HG03095 (cell line): ENCODE data around the gene WDR48.

Experiments used
- ATAC-seq: cut with Tn5 transposase; IDR thresholded peaks from one replicate; pipeline ENCODE4 v1.9.1; 2021; ENCODE audit warnings: moderate library complexity; ENCODE audit not compliant: unreplicated experiment

Gene WDR48

GRCh38 chr3:39063143-39063542, 11.3 kb downstream of the WDR48 start:
- no peak for ATAC-seq

GRCh38 chr3:39064646-39065045, 12.8 kb downstream of the WDR48 start:
- no peak for ATAC-seq

- peak; percentile 97 for ATAC-seq
Observed at GRCh38 chr3:39065197-39065596, 13.4 kb downstream of the WDR48 start.

GRCh38 chr3:39067286-39067685, 15.5 kb downstream of the WDR48 start:
- ATAC-seq: no peak

- ATAC-seq: no peak
Observed at GRCh38 chr3:39068556-39068955, 16.7 kb downstream of the WDR48 start.

- ATAC-seq: peak; percentile 55
Observed at GRCh38 chr3:39075910-39076309, 24.1 kb downstream of the WDR48 start.

- no peak for ATAC-seq
Observed at GRCh38 chr3:39079530-39079929, 27.7 kb downstream of the WDR48 start.

- ATAC-seq: no peak
Observed at GRCh38 chr3:39080026-39080425, 28.2 kb downstream of the WDR48 start.

- no peak for ATAC-seq
Observed at GRCh38 chr3:39082666-39083313, 31.0 kb downstream of the WDR48 start.

GRCh38 chr3:39086144-39086543, 34.3 kb downstream of the WDR48 start:
- peak; percentile 72 for ATAC-seq

- no peak for ATAC-seq
Observed at GRCh38 chr3:39088456-39088855, 36.6 kb downstream of the WDR48 start.

GRCh38 chr3:39088889-39089288, 37.1 kb downstream of the WDR48 start:
- ATAC-seq: no peak

GRCh38 chr3:39090922-39091321, 39.1 kb downstream of the WDR48 start:
- no peak for ATAC-seq

- ATAC-seq: no peak
Observed at GRCh38 chr3:39094851-39095677, 43.2 kb downstream of the WDR48 start.

- no peak for ATAC-seq
Observed at GRCh38 chr3:39095778-39096177, 44.0 kb downstream of the WDR48 start.

GRCh38 chr3:39096775-39097174, 45.0 kb downstream of the WDR48 start:
- ATAC-seq: no peak

GRCh38 chr3:39097716-39098472, 46.1 kb downstream of the WDR48 start:
- no peak for ATAC-seq

GRCh38 chr3:39098473-39099000, 46.7 kb downstream of the WDR48 start:
- no peak for ATAC-seq

- ATAC-seq: no peak
Observed at GRCh38 chr3:39099242-39099641, 47.4 kb downstream of the WDR48 start.

GRCh38 chr3:39099738-39100499, 48.1 kb downstream of the WDR48 start:
- ATAC-seq: no peak

- no peak for ATAC-seq
Observed at GRCh38 chr3:39100500-39100886, 48.7 kb downstream of the WDR48 start.
